Measurements from ENCODE around the gene GSKIP. TPM values are rescaled to one million over a fixed set of nuclear protein-coding genes. Genes with fewer than 3 reads are reported as not detected.
A peak's percentile ranks its signal among the peaks of the same experiment; 100 is the strongest.

The GSKIP gene
- 10 to 100 TPM; 10.4 to 22.0 (median 13.1) TPM for total RNA-seq

GRCh38 chr14:96362965-96363750, at the start of gene GSKIP, which contains the start of gene ATG2B:
Gene GSKIP, plus strand, starts transcription at chr14:96363526. Its CDS starts 18,722 bp downstream, at chr14:96382248.
Gene ATG2B, minus strand, starts transcription at chr14:96363341. Its CDS starts 365 bp downstream, at chr14:96362976.
- H3K36me3 ChIP-seq = no peaks in the 10 kb centered on the region
- peak within 1 kb of the TSS; percentile 89 to 100 (median 94) for H3K4me3 ChIP-seq
- DNase-seq (ENCODE audit: extremely low spot score) = peak; percentile 97
- 0% methylated on average over 17 of the region's 92 CpGs for WGBS
- H3K27ac ChIP-seq (replicated peaks in 1 of 4) = peak within 1 kb of the TSS; percentile 96 to 98 (median 98)
- TF ChIP-seq EP300 (IDR thresholded peaks at IDR 0.05) = no peak
- peak; percentile 92 to 93 for TF ChIP-seq POLR2AphosphoS5 (IDR thresholded peaks at IDR 0.05)
- no peak for TF ChIP-seq CTCF (IDR thresholded peaks at IDR 0.05)
- no peaks in the 10 kb centered on the region for H3K9me3 ChIP-seq
- intact Hi-C loops (cut with DNase I) = loop anchor here (2.0 to 10.0 kb wide), 2 partner anchors 28 to 142 kb away; partner anchors contain the start of gene PAPOLA
- no peaks in the 10 kb centered on the region for H3K27me3 ChIP-seq
- peaks cover 18 to 45% (median 40%) of the 10 kb centered on the region in 4 donors for H3K4me1 ChIP-seq

GRCh38 chr14:96316087-96316486, 47.2 kb upstream of the GSKIP start:
- no peaks in the 10 kb centered on the region for H3K9me3 ChIP-seq
- DNase-seq (ENCODE audit: extremely low spot score) = no peak
- H3K36me3 ChIP-seq = peaks cover 38 to 99% (median 65%) of the 10 kb centered on the region in 4 donors
- intact Hi-C loops (cut with DNase I) = loop anchor here (10.0 kb wide), 1 partner anchor 229 kb away; no protein-coding TSS in a partner anchor
- no peak overlapping the region for H3K27ac ChIP-seq (replicated peaks in 1 of 4)
- H3K4me3 ChIP-seq = no peak overlapping the region
- H3K4me1 ChIP-seq = no peaks in the 10 kb centered on the region
- TF ChIP-seq POLR2A (IDR thresholded peaks at IDR 0.05; ENCODE audit: low read depth) (no peak), POLR2AphosphoS5 (IDR thresholded peaks at IDR 0.05) (no peak), EP300 (IDR thresholded peaks at IDR 0.05) (no peak), CTCF (IDR thresholded peaks at IDR 0.05) (no peak)
- WGBS = 94% methylated on average over 3 of the region's 3 CpGs
- no peaks in the 10 kb centered on the region for H3K27me3 ChIP-seq

- peaks cover 38 to 99% (median 71%) of the 10 kb centered on the region in 4 donors for H3K36me3 ChIP-seq
- DNase-seq (ENCODE audit: extremely low spot score) = no peak
- no peak overlapping the region for H3K4me3 ChIP-seq
- TF ChIP-seq EP300 (IDR thresholded peaks at IDR 0.05) = no peak
- TF ChIP-seq POLR2AphosphoS5 (IDR thresholded peaks at IDR 0.05) = no peak
- TF ChIP-seq CTCF (IDR thresholded peaks at IDR 0.05) = no peak
- no peak for TF ChIP-seq POLR2A (IDR thresholded peaks at IDR 0.05; ENCODE audit: low read depth)
- H3K27ac ChIP-seq (replicated peaks in 1 of 4) = no peak overlapping the region
- H3K27me3 ChIP-seq = no peaks in the 10 kb centered on the region
- H3K9me3 ChIP-seq = no peaks in the 10 kb centered on the region
- intact Hi-C loops (cut with DNase I) = loop anchor here (10.0 kb wide), 1 partner anchor 226 kb away; no protein-coding TSS in a partner anchor
- no peaks in the 10 kb centered on the region for H3K4me1 ChIP-seq
- 90% methylated on average over 9 of the region's 9 CpGs for WGBS
These were observed 44.5 kb upstream of the GSKIP start for GRCh38 chr14:96318836-96319235.

GRCh38 chr14:96320605-96321004, 42.7 kb upstream of the GSKIP start:
- Histone ChIP-seq H3K9me3 (no peaks in the 10 kb centered on the region), H3K4me3 (no peak overlapping the region), H3K4me1 (no peaks in the 10 kb centered on the region), H3K27ac (replicated peaks in 1 of 4) (no peak overlapping the region), H3K27me3 (no peaks in the 10 kb centered on the region), H3K36me3 (peaks cover 25 to 99% (median 68%) of the 10 kb centered on the region in 4 donors)
- 93% methylated on average over 1 of the region's 1 CpG for WGBS
- intact Hi-C loops (cut with DNase I) = no loop called here
- DNase-seq (ENCODE audit: extremely low spot score) = no peak
- TF ChIP-seq CTCF (IDR thresholded peaks at IDR 0.05) (no peak), POLR2AphosphoS5 (IDR thresholded peaks at IDR 0.05) (no peak), EP300 (IDR thresholded peaks at IDR 0.05) (no peak), POLR2A (IDR thresholded peaks at IDR 0.05; ENCODE audit: low read depth) (no peak)

Measured in esophagus muscularis mucosa (tissue), 4 donors.